WTC11 (cell line): ENCODE data around the gene CACNA1D. TPM values are rescaled to one million over a fixed set of nuclear protein-coding genes. Genes with fewer than 3 reads are reported as not detected.

Source experiments
- ATAC-seq: fragments of 200-7000 bp; cut with Tn5 transposase; 2 replicates; pipeline ENCODE4 v1.10.0; 2021; ENCODE audit warnings: mild to moderate bottlenecking, moderate library complexity
- CTCF ChIA-PET: fragments of 300-600 bp; sonication (Branson Sonifier 250); formaldehyde crosslinking; loops from one replicate; lab custom pipeline; 2021; ENCODE audit warnings: antibody characterized with exemption; lab: Charles Lee
- POLR2A ChIA-PET: fragments of 350-600 bp; sonication (Branson Sonifier 250); formaldehyde crosslinking; loops from one replicate; lab custom pipeline; 2021; ENCODE audit warnings: antibody characterized with exemption; lab: Charles Lee
- DNase-seq: peaks from one replicate; pipeline ENCODE4 v3.0.0; 2021; ENCODE audit warnings: low spot score
- H3K27ac Mint-ChIP-seq: 2 replicates; pipeline ENCODE4 v1.8.0; 2021; ENCODE audit warnings: mixed read lengths
- H3K27me3 Mint-ChIP-seq: 2 replicates; pipeline ENCODE4 v1.8.0; 2021; ENCODE audit warnings: low read depth, mild to moderate bottlenecking, moderate library complexity, mixed read lengths
- H3K36me3 Mint-ChIP-seq: 2 replicates; pipeline ENCODE4 v1.8.0; 2021; ENCODE audit warnings: mixed read lengths
- H3K4me1 Mint-ChIP-seq: 2 replicates; pipeline ENCODE4 v1.8.0; 2022; ENCODE audit warnings: mixed read lengths
- H3K4me3 Mint-ChIP-seq: 2 replicates; pipeline ENCODE4 v1.8.0; 2021; ENCODE audit warnings: mild to moderate bottlenecking, moderate library complexity, mixed read lengths
- H3K9me3 Mint-ChIP-seq: 2 replicates; pipeline ENCODE4 v1.8.0; 2021; ENCODE audit warnings: mixed read lengths
- AFF4 ChIP-seq: sonication (generic); formaldehyde crosslinking; IDR thresholded peaks from 2 replicates; pipeline ENCODE4 v1.8.1; 2023; ENCODE audit warnings: mild to moderate bottlenecking, missing genetic modification reagents, borderline replicate concordance
- ATF2 ChIP-seq: sonication (generic); formaldehyde crosslinking; IDR thresholded peaks from 2 replicates; pipeline ENCODE4 v1.8.1; 2022; ENCODE audit warnings: low read depth, missing genetic modification reagents, borderline replicate concordance
- ATF6 ChIP-seq: sonication (generic); formaldehyde crosslinking; IDR thresholded peaks from 2 replicates; pipeline ENCODE4 v1.8.1; 2023; ENCODE audit warnings: mild to moderate bottlenecking, missing genetic modification reagents
- FOXJ3 ChIP-seq: sonication (generic); formaldehyde crosslinking; IDR thresholded peaks from 2 replicates; pipeline ENCODE4 v1.9.0; 2021; ENCODE audit warnings: missing genetic modification reagents, mild to moderate bottlenecking, borderline replicate concordance
- FOXK1 ChIP-seq: sonication (generic); formaldehyde crosslinking; IDR thresholded peaks from 2 replicates; pipeline ENCODE4 v1.8.0; 2022; ENCODE audit warnings: mild to moderate bottlenecking, moderate library complexity, missing genetic modification reagents
- FOXP4 ChIP-seq: sonication (generic); formaldehyde crosslinking; IDR thresholded peaks from 2 replicates; pipeline ENCODE4 v1.8.0; 2022; ENCODE audit warnings: mild to moderate bottlenecking, missing genetic modification reagents
- HMGA2 ChIP-seq: fragments of 250-450 bp; sonication (Bioruptor Pico); IDR thresholded peaks from 2 replicates; pipeline ENCODE4 v1.4.0; 2021; ENCODE audit warnings: mild to moderate bottlenecking, moderate library complexity
- KAT7 ChIP-seq: sonication (generic); formaldehyde crosslinking; IDR thresholded peaks from 2 replicates; pipeline ENCODE4 v1.8.1; 2023; ENCODE audit warnings: missing genetic modification reagents, mild to moderate bottlenecking, borderline replicate concordance
- NFE2L1 ChIP-seq: sonication (generic); formaldehyde crosslinking; IDR thresholded peaks from 2 replicates; pipeline ENCODE4 v1.8.1; 2023; ENCODE audit warnings: missing genetic modification reagents
- NR2C2 ChIP-seq: sonication (generic); formaldehyde crosslinking; IDR thresholded peaks from 2 replicates; pipeline ENCODE4 v1.8.0; 2022; ENCODE audit warnings: mild to moderate bottlenecking, missing genetic modification reagents
- RORB ChIP-seq: fragments of 250-450 bp; sonication (Bioruptor Pico); IDR thresholded peaks from 2 replicates; pipeline ENCODE4 v1.9.0; 2021; ENCODE audit warnings: mild to moderate bottlenecking
- SOX15 ChIP-seq: fragments of 250-450 bp; sonication (Bioruptor Pico); IDR thresholded peaks from 2 replicates; pipeline ENCODE4 v1.9.0; 2021; ENCODE audit warnings: mild to moderate bottlenecking
- SP1 ChIP-seq: sonication (generic); formaldehyde crosslinking; conservative IDR thresholded peaks from 2 replicates; pipeline ENCODE4 v1.8.1; 2022; ENCODE audit warnings: missing genetic modification reagents
- ZMAT4 ChIP-seq: fragments of 250-450 bp; sonication (Bioruptor Pico); IDR thresholded peaks from 2 replicates; pipeline ENCODE4 v1.9.0; 2021; ENCODE audit warnings: mild to moderate bottlenecking
- ZNF281 ChIP-seq: sonication (generic); formaldehyde crosslinking; IDR thresholded peaks from 2 replicates; pipeline ENCODE4 v1.8.0; 2023; ENCODE audit warnings: mild to moderate bottlenecking, missing genetic modification reagents
- total RNA-seq: library from RNA; stranded (reverse); gene quantifications from 3 replicates; pipeline ENCODE4 v1.2.3, GENCODE V29; 2021

CACNA1D gene
- total RNA-seq, 1 experiment from 2014 or later: 2.3 TPM

GRCh38 chr3:53713626-53714025 is 219.2 kb downstream of the CACNA1D start:
- peaks cover 9% of the 10 kb centered on the region for H3K4me1 Mint-ChIP-seq
- H3K27ac Mint-ChIP-seq: no peak overlapping the region
- H3K4me3 Mint-ChIP-seq: no peak overlapping the region
- H3K27me3 Mint-ChIP-seq: no peaks in the 10 kb centered on the region; the same call in 1 of the 2 replicates
- no peaks in the 10 kb centered on the region for H3K9me3 Mint-ChIP-seq
- ChIA-PET CTCF (interaction anchor here (1.3 kb wide), 1 partner anchor 43 kb away, joined by 3 read pairs; no protein-coding TSS in a partner anchor), POLR2A (no interaction called here)
- ATAC-seq: no peak
- TF ChIP-seq FOXJ3 (CRISPR knock-in tag) (no peak), ATF6 (no peak), NR2C2 (no peak), FOXP4 (no peak), SOX15 (CRISPR knock-in tag) (no peak), FOXK1 (CRISPR knock-in tag) (no peak), AFF4 (CRISPR knock-in tag) (no peak), ZNF281 (CRISPR knock-in tag) (no peak), ZMAT4 (CRISPR knock-in tag) (no peak), SP1 (CRISPR knock-in tag) (no peak)
- TF ChIP-seq, all 79 proteins: peak for 0
- no peak for DNase-seq
- no peaks in the 10 kb centered on the region for H3K36me3 Mint-ChIP-seq

- Mint-ChIP-seq H3K9me3 (no peaks in the 10 kb centered on the region), H3K4me1 (peaks cover 9% of the 10 kb centered on the region), H3K27me3 (no peaks in the 10 kb centered on the region), H3K4me3 (no peak overlapping the region), H3K27ac (no peak overlapping the region), H3K36me3 (no peaks in the 10 kb centered on the region)
- no peak for ATAC-seq
- DNase-seq: no peak
- CTCF ChIA-PET: no interaction called here
- TF ChIP-seq ATF2 (CRISPR knock-in tag) (no peak), KAT7 (no peak), RORB (no peak), NFE2L1 (no peak), HMGA2 (CRISPR knock-in tag) (no peak), SP1 (CRISPR knock-in tag) (no peak)
- POLR2A ChIA-PET: no interaction called here
These were observed 221.5 kb downstream of the CACNA1D start for GRCh38 chr3:53715815-53716483.
